GM10248 (cell line): ENCODE results near the gene FHOD3.

Experiments
- CTCF ChIA-PET: fragments of 300-600 bp; sonication (Branson Sonifier 250); formaldehyde crosslinking; extraction: SDS; loops from one replicate; lab custom pipeline; 2021; ENCODE audit warnings: antibody characterized with exemption; lab: Yijun Ruan, JAX
- POLR2A ChIA-PET: fragments of 350-650 bp; sonication (Branson Sonifier 250); formaldehyde crosslinking; extraction: SDS; loops from one replicate; lab custom pipeline; 2020; ENCODE audit warnings: antibody characterized with exemption; lab: Yijun Ruan, JAX
- DNase-seq: peaks from one replicate; pipeline ENCODE4 v3.0.0; 2012; ENCODE audit errors: extremely low spot score
- TF ChIP-seq, protein P1 (sequence below): IDR thresholded peaks from 2 replicates; pipeline ENCODE4 v1.5.1; 2012; ENCODE audit warnings: mild to moderate bottlenecking, low read depth; ENCODE audit errors: extremely low read depth, missing control alignments, control extremely low read depth

The FHOD3 gene

DNA sequence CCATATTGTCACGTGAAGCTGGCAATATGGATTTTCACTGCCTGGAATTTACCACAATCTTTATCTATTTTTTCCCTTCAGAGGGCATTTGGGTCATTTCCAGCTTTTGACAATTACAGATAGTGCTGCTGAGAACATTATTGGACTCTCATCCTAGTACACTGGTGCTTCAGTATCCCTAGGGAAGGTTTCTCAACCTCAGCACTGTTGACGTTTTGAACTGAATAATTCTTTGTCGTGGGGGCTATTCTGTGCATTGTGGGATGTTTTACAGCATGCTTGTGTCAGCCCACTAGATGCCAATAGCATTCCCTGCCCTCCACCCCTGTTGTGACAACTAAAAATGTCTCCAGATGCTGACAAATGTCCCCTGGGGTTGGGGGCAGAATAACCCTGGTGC lies 345.5 kb downstream of the FHOD3 start:
- TF ChIP-seq, protein P1, sequence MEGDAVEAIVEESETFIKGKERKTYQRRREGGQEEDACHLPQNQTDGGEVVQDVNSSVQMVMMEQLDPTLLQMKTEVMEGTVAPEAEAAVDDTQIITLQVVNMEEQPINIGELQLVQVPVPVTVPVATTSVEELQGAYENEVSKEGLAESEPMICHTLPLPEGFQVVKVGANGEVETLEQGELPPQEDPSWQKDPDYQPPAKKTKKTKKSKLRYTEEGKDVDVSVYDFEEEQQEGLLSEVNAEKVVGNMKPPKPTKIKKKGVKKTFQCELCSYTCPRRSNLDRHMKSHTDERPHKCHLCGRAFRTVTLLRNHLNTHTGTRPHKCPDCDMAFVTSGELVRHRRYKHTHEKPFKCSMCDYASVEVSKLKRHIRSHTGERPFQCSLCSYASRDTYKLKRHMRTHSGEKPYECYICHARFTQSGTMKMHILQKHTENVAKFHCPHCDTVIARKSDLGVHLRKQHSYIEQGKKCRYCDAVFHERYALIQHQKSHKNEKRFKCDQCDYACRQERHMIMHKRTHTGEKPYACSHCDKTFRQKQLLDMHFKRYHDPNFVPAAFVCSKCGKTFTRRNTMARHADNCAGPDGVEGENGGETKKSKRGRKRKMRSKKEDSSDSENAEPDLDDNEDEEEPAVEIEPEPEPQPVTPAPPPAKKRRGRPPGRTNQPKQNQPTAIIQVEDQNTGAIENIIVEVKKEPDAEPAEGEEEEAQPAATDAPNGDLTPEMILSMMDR = no peak
- no peak for DNase-seq
- POLR2A ChIA-PET = no interaction called here
- CTCF ChIA-PET = no interaction called here

DNA sequence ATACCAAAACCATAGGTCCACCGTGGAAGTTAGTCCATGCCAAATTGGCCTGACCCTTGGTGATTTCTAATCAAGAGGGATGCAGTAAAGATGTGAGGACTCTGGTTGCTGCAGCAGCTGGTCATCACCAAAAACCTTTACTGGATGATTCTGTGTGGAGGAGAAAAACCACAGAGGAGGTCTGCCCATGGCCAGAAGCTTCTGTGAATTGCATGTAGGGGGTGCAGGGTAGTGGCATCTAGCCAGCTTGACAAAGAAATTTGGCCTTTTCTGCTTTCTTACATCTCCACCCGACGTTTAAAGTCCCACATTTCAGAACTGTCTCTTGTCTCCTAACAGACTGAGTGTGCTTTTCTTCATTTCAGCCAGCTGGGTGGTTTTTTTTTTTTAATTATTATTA lies 351.3 kb downstream of the FHOD3 start:
- ChIA-PET CTCF (interaction anchor here (1.8 kb wide), 1 partner anchor 39 kb away, joined by 4 read pairs; no protein-coding TSS in a partner anchor), POLR2A (no interaction called here)
- TF ChIP-seq, protein P1 = no peak
- DNase-seq = no peak

DNA sequence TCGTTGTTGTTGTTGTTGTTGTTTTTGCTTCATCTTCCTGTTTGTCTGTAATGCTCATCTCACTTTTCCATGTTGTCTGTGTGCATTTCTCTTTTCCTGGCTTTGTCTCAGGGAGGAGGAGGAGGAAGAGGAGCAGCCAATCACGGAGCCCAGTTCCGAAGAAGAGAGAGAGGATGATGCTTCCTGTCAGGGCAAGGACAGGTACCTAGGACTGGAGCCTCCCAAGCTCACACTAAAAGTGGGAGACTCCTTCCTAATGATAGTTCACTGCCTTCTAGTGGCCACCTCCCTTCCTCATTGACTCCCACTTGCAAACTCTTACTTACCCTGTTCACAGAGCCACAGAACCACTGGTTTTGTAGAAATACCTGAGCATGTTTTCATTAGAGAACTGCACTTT lies 351.7 kb downstream of the FHOD3 start:
- POLR2A ChIA-PET = no interaction called here
- CTCF ChIA-PET = interaction anchor here (0.9 to 1.8 kb wide), 2 partner anchors 39 to 144 kb away, joined by 3 to 4 read pairs; no protein-coding TSS in a partner anchor
- TF ChIP-seq, protein P1 = no peak
- DNase-seq = no peak

DNA sequence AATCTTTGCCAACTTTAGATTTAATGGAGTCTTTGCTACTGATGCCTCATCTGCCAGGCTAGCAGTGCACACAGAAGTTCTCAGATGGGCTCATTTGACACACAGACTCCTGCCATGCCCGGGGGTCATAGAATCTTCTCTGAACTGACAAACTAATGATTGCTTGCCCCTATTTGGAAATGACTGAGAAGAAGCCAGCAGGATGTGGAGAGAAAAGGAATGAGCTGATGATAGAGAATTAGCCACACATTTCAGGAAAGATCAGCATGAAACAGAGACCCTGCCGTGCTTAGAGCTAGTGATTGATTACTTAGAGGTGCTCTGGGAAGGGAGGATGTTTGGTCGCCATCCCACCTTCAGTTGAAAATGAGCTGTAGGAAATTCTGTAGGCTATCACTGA lies 352.8 kb downstream of the FHOD3 start:
- TF ChIP-seq, protein P1 = no peak
- CTCF ChIA-PET = interaction anchor here (1.8 kb wide), 1 partner anchor 38 kb away, joined by 4 read pairs; no protein-coding TSS in a partner anchor
- DNase-seq = no peak
- POLR2A ChIA-PET = no interaction called here

DNA sequence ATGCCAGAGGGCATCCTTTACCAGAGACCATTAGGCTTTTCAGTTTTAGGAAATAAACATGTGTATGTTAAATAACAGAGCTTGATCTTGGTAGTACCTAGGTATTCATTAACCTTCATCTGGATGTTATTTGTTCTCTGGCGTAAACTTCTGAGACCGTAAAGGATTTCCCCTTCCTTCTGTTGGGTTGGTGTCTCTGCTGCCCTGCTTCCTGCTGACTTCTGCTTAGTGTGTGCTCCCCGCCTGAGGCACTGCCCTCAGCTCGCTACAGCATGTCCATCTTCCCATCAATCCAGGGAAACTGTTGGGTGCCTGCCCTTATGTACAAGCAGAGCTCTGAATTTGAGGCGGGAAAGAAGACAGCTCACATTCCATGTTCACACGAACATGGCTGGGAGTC lies 353.4 kb downstream of the FHOD3 start:
- CTCF ChIA-PET = interaction anchor here (0.8 kb wide), 1 partner anchor 34 kb away, joined by 3 read pairs; no protein-coding TSS in a partner anchor

DNA sequence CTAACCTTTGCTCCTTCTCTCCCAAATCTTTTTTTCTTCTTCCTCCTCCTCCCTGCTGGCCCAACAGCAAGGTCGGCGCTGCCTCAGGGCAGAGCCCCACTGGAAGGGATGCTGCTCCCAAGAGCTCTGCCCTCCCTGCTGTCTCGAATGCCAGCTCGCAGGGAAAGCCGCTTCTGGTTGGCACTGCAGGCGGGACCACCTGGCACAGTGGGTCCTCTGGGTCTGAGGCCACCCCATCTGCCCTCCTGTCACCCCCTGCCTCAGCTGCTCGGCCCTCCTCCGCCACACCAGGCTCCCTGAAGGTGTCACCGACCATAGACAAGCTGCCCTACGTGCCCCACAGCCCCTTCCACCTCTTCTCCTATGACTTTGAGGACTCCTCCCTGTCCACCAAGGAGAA lies 355.0 kb downstream of the FHOD3 start:
- ChIA-PET POLR2A (no interaction called here), CTCF (no interaction called here)
- DNase-seq = no peak
- TF ChIP-seq, protein P1 = no peak

More for the DNA sequence above, 353.4 kb downstream of the FHOD3 start:
- TF ChIP-seq, protein P1 = no peak
- POLR2A ChIA-PET = no interaction called here
- DNase-seq = no peak
